Right lobe of liver (tissue), 6 donors: Measurements from ENCODE around the gene SPATA31D3. TPM values are rescaled to one million over a fixed set of nuclear protein-coding genes. Genes with fewer than 3 reads are reported as not detected.
"Not testable (repeated sequence)": the region's sequence is repeated elsewhere in the genome, so short reads cannot be mapped to it uniquely, and the experiment has no call there.

Experiments used
- ATAC-seq, 4 donors: fragments of 200-7000 bp; cut with Tn5 transposase; one replicate each; pipeline ENCODE4 v1.9.1; 2020; ENCODE audit warnings: mild to moderate bottlenecking in 4 of 4, moderate library complexity in 4 of 4
- DNase-seq, 3 donors: peaks; one replicate each; pipeline ENCODE4 v3.0.0-alpha.2; 2020
- H3K27ac ChIP-seq, 3 donors: fragments of 200-600 bp; one replicate each; pipeline ENCODE4 v1.8.0; 2022
- H3K27me3 ChIP-seq, 2 donors: fragments of 200-600 bp; one replicate each; pipeline ENCODE4 v1.8.0; 2022
- H3K36me3 ChIP-seq, 4 donors: fragments of 200-600 bp; sonication (generic) in 1 of 4; one replicate each; pipeline versions ENCODE4 v1.5.1 to v1.8.0; 2017 to 2022; ENCODE audit warnings: control low read depth in 1 of 4
- H3K4me1 ChIP-seq, 4 donors: fragments of 200-600 bp; sonication (generic) in 1 of 4; one replicate each; pipeline versions ENCODE4 v1.5.1 to v1.8.0; 2017 to 2022; ENCODE audit warnings: control low read depth in 1 of 4
- H3K4me3 ChIP-seq, 3 donors: fragments of 200-600 bp; one replicate each; pipeline ENCODE4 v1.8.0; 2022
- H3K9me3 ChIP-seq, 4 donors: fragments of 200-600 bp; sonication (generic) in 1 of 4; one replicate each; pipeline versions ENCODE4 v1.5.1 to v1.8.0; 2017 to 2022; ENCODE audit warnings: control low read depth in 1 of 4
- POLR2A ChIP-seq: fragments of 450-650 bp; IDR thresholded peaks from one replicate; pipeline ENCODE4 v1.6.1; 2017; ENCODE audit warnings: antibody characterized with exemption, mild to moderate bottlenecking
- WGBS: methylation state at CpG from one replicate; pipeline ENCODE4 v1.1.6; 2018; ENCODE audit warnings: low coverage, low lambda C conversion rate; ENCODE audit not compliant: insufficient coverage; ENCODE audit errors: missing lambda C conversion rate; 5-methylcytosine and 5-hydroxymethylcytosine counted together
- intact Hi-C, 2 donors: fragments of 100-400 bp; cut with DNase I; formaldehyde crosslinking; loops; one replicate each; pipeline versions ENCODE4 v1.11.2 to v1.14.1; 2022
- long read RNA-seq: library from polyadenylated mRNA; unstranded; transcript quantifications from one replicate; pipeline ENCODE4 v2.0.0, GENCODE V29; 2019
- total RNA-seq, 6 experiments: library from RNA; depleted of rRNA in 2 of 6; stranded (reverse); fragments of >200 nt in 2 of 6; fragmentation: NEBNext Ultra II Directional in 3 of 6; extraction: Animal tissue kit (Norgen Biotek cat#: 25700) in 3 of 6; gene quantifications; one replicate each; pipeline versions ENCODE4 v1.1.0 to v1.2.4, GENCODE V29; 2016 to 2023
- TF ChIP-seq, protein P1 (sequence below), 4 donors: fragments of 200-600 bp in 3 of 4; fragments of 450-650 bp in 1 of 4; IDR thresholded peaks; one replicate each; pipeline versions ENCODE4 v1.5.1 to v1.8.0; 2016 to 2022; ENCODE audit warnings: antibody characterized with exemption in 4 of 4, mild to moderate bottlenecking in 2 of 4
- donor health status: DM: no; HTN: yes; CAD: no.
- donor health status: DM: no; HTN: no; CAD: no.
- donor health status: DM: no; HTN: no; CAD: no.
- donor health status: DM: no; HTN: yes; CAD: no.
- donor health status: DM: no; HTN: yes; CAD: no.

The SPATA31D3 gene
- not detected for total RNA-seq
- long read RNA-seq, result 0 reads

DNA sequence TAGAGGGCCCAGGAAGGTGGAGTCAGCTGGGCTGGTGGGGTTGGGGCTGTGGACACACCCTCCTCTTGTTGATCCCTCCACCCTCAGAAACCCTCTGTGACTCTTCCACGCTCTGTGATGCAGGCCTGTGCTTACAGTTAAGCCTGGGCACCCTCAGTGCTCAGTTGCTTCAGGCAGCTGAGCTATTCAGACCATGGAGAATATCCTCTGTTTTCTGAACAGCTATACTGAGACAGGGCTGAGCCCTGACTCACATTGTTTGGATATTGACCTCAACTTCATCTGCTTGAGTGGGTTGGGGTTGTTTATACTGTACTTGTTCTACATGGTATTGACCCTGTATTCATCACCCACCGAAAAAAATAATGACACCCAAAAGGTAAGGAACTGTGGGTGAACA, at the start of gene SPATA31D3:
Gene SPATA31D3 (plus strand): TSS at position 108 of the 400 bp plus-strand sequence. CDS start 86 bp downstream, at position 194.
- DNase-seq, H3K4me3 ChIP-seq, H3K4me1 ChIP-seq, H3K9me3 ChIP-seq, H3K27ac ChIP-seq, ATAC-seq, H3K36me3 ChIP-seq, H3K27me3 ChIP-seq, intact Hi-C loops: not testable (repeated sequence)
- no CpG with 5 or more reads among the region's 2 CpGs for WGBS

DNA sequence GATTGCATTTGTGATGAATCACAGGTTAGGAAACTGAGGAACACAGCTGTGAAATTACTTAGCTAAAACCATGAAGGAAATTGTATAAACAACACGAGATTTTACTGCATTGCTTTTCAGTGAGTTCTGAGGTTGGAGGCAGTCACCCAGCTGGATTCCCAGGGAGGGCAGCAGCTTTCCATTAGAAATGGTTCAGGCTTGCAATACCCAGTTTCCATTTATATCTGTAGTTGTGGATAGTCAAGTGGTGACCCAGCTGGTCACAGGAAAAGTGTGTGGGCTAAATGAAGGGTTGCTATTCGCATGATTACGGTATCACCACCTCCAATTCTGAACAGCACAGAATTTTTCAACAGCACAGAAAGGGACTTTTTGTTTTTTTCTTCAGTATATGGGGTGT, 49.4 kb upstream of the SPATA31D3 start:
- intact Hi-C loops, result no loop called here
- DNase-seq (no peak), ATAC-seq (no peak)
- TF ChIP-seq POLR2A, result no peak
- TF ChIP-seq, protein P1, sequence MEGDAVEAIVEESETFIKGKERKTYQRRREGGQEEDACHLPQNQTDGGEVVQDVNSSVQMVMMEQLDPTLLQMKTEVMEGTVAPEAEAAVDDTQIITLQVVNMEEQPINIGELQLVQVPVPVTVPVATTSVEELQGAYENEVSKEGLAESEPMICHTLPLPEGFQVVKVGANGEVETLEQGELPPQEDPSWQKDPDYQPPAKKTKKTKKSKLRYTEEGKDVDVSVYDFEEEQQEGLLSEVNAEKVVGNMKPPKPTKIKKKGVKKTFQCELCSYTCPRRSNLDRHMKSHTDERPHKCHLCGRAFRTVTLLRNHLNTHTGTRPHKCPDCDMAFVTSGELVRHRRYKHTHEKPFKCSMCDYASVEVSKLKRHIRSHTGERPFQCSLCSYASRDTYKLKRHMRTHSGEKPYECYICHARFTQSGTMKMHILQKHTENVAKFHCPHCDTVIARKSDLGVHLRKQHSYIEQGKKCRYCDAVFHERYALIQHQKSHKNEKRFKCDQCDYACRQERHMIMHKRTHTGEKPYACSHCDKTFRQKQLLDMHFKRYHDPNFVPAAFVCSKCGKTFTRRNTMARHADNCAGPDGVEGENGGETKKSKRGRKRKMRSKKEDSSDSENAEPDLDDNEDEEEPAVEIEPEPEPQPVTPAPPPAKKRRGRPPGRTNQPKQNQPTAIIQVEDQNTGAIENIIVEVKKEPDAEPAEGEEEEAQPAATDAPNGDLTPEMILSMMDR (IDR thresholded peaks at IDR 0.05), result no peak
- Histone ChIP-seq H3K9me3 (no peaks in the 10 kb centered on the region), H3K4me1 (no peaks in the 10 kb centered on the region), H3K27ac (no peak overlapping the region), H3K4me3 (no peak overlapping the region), H3K36me3 (no peaks in the 10 kb centered on the region), H3K27me3 (no peaks in the 10 kb centered on the region)
- 80% methylated on average over 3 of the region's 3 CpGs for WGBS

DNA sequence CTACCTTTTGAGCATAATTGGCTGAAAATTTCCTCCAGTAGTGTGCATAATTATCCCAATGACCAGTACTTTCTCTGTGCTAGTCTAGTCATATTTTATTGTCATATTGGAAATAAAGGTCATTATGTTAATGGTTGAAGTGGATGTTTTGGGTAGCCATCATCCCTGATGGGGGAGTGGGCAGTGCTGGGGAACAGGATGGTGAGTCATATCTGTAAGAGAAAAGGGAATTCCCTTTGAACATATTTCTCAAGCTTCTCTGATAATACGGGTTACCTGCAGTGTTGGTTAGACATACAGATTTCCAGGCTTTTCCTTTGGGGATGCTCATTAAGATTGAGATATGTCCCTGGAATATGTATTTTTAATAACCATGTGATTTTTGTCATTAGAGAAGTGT, 48.4 kb upstream of the SPATA31D3 start:
- no peak for DNase-seq
- ATAC-seq, result no peak
- Histone ChIP-seq H3K27me3 (no peaks in the 10 kb centered on the region), H3K36me3 (no peaks in the 10 kb centered on the region), H3K4me3 (no peak overlapping the region), H3K27ac (no peak overlapping the region), H3K9me3 (no peaks in the 10 kb centered on the region), H3K4me1 (no peaks in the 10 kb centered on the region)
- TF ChIP-seq, protein P1 (IDR thresholded peaks at IDR 0.05), result no peak
- TF ChIP-seq POLR2A, result no peak
- intact Hi-C loops, result no loop called here
- WGBS, result 69% methylated on average over 1 of the region's 1 CpG

DNA sequence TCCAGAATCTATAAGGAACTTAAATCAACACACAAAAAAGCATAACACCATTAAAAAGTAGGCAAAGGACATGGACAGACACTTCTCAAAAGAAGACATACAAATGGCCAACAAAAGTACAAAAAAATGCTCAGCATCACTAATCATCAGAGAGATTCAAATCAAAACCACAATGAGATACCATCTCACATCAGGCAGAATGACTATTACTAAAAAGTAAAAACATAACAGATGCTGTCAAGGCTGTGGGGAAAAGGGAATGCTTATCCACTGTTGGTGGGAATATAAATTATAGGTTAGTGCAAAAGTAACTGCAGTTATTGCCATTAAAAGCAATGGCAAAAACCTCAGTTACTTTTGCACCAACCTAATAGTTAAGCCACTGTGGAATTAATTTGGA, 47.2 kb upstream of the SPATA31D3 start:
- intact Hi-C loops, result no loop called here
- no peaks in the 10 kb centered on the region for H3K9me3 ChIP-seq
- TF ChIP-seq, protein P1 (IDR thresholded peaks at IDR 0.05), result no peak
- no peak for TF ChIP-seq POLR2A
- no peaks in the 10 kb centered on the region for H3K36me3 ChIP-seq
- H3K27me3 ChIP-seq, result no peaks in the 10 kb centered on the region
- no peaks in the 10 kb centered on the region for H3K4me1 ChIP-seq
- no peak for DNase-seq
- H3K4me3 ChIP-seq, result no peak overlapping the region
- ATAC-seq, result no peak
- no peak overlapping the region for H3K27ac ChIP-seq

DNA sequence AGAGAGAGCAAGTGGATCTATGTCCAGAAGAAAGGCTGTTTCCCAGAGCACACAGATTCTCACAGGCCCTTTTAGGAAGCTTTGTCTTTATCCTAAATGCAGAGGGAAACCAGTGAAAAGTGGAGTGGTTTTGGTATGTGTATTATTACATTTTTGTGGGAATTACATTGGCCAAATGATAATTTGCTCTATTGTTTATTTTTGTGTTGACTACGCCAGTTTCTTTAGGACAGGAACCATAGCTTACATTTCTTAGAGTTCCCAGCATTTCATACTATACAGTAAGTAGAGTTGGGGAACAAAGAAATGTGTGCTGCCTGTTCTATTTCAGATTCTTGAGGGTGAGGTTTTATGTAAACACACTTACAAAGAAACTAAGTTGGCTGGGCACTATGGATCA, 44.4 kb upstream of the SPATA31D3 start:
- Histone ChIP-seq H3K36me3 (no peaks in the 10 kb centered on the region), H3K27me3 (no peaks in the 10 kb centered on the region), H3K4me3 (no peak overlapping the region), H3K9me3 (no peaks in the 10 kb centered on the region), H3K27ac (no peak overlapping the region), H3K4me1 (no peaks in the 10 kb centered on the region)
- WGBS, result 81% methylated on average over 1 of the region's 1 CpG
- DNase-seq (no peak), ATAC-seq (no peak)
- intact Hi-C loops, result no loop called here
- TF ChIP-seq, protein P1 (IDR thresholded peaks at IDR 0.05), result no peak
- TF ChIP-seq POLR2A, result no peak
